Measurements from ENCODE around the gene FGF4.

FGF4 gene

DNA sequence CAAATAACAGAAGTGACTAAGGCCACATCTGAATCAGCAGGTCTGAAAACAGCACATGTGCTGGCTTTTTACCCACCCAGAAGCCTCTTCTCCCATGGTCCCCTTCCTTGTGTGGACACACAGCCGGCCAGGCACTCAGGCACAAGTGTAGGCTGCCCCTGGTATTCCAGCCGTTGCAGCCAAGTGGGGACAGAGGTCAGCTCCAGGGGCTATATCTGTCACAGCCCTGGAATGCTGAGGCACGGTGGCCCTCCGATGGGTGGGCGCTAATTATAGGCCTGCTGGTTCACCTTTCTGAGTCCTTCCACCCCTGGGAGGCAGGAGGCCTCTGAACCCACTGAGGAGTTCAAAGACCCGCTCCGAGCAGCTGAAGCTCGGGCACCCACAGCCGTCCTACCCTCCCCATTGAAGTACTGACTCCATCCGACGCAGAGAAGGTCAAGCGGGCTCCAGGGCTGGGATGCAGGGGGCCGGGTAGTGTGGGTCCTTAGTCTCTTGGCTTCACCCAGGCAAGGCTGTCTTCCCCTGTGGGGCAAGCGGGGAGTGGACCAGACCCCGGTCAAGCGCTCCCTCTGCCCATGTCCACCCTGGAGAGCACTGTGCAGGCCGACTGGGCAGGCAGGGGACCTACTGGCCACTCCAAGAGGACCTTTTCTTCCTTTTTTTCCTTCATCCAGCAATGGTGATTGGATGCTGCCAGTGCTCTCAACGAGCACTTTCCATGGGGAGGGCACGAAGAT lies 29.8 kb upstream of the FGF4 start:
- DNase-seq: no peak

- DNase-seq: no peak
Measured at GRCh38 chr11:69803604-69804218, 28.6 kb upstream of the FGF4 start.

GRCh38 chr11:69803022-69803421 lies 27.9 kb upstream of the FGF4 start:
- DNase-seq: no peak

GRCh38 chr11:69802590-69802989 lies 27.4 kb upstream of the FGF4 start:
- no peak for DNase-seq

- peak; percentile 47 for DNase-seq
Measured at GRCh38 chr11:69801513-69802335, 26.6 kb upstream of the FGF4 start.

DNA sequence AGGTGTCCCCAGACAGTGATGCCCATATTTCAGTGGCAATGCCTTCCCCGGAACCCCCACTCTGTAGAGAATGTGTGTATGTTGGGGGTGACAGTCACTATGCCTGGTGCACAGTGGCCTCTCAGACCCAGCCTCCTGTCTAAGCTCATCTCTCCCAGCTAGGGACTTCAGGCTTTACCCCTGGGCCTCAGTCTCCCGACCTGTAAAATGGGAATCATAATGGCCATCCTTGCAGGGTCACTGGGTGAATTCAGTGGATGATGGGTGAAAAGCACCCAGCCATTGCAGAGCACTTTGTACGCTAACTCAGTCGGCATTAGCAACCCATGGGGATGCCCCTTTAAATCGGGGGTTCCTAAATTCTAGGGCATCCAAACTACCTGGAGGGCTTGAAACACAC lies 25.1 kb upstream of the FGF4 start:
- DNase-seq: no peak

DNA sequence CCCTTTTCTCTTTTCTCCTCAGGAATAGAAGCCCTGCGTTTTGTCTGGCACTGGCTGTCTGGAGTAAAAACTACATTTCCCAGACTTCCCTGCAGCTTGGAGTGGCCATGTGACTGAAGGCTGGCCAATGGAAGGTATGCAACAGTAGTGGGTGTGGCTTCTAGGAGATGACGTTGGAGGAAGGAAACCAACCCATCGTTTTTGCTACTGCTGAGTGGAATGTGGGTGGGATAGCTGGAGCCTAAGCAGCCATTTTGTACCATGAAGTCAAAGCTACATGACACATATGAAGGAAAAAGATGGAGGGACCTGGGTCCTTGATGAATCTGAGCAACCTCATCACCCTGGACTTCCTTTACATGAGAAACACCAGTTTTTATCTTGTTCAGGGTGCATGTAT lies 24.4 kb upstream of the FGF4 start:
- DNase-seq: peak; percentile 53

DNA sequence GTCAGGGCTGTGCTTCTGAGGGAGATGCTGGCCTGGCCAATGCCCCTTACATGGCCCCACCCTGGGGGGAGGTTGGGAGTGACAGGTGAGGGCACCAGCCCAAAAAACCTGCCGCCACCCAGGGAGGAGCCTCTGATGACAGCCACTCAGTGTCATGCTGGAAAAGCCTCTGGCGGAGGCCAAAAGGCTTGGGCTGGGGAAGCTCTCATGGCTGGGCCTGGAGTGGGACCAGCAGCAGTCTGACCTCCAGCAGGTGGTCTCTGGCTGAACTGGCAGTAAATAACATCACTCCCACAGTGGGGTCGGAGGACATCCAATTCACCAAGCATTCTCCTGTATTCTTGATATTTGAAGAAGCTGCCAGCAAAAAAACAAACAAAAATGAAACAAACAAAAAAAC lies 24.0 kb upstream of the FGF4 start:
- DNase-seq: no peak

DNA sequence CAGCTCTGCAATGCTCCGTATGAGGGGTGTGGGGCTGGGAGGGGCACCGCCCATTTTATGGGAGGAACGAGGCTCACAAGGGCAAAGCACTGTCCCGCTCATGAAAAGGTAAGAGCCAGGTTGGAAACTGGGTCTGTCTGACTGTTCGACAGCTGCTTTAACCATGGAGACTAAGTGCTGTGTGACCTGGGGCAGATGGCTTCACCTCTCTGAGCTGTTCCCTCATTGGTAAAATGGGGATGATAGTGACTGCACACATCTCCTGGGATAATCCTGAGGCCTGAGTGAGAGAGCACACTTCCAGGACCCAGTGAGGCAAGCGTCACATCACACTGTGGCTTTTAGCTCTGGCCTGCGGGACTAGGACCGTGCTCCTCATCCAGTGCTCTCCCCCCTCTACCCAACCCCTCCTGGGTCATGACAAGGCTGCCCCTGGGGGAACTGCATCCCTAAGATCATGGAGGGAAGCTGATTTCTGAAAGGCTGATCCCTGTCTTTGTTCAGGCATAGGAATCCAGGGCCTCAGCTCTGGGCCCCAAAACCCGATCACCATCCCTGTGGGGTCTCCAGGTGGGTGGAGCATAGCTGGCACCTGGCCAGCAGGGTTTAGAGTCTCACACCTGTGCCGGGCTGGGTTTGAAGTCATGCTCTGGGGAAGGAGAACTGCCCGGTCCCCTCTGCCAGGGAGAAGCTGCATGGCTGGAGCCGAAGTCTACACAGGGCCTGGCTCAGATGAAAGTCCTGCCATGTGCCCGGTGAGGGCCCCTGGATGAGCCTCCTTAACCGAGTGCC lies 22.8 kb upstream of the FGF4 start:
- no peak for DNase-seq

GRCh38 chr11:69797156-69797555 lies 22.0 kb upstream of the FGF4 start:
- no peak for DNase-seq

GRCh38 chr11:69796063-69796462 lies 20.9 kb upstream of the FGF4 start:
- DNase-seq: no peak

DNA sequence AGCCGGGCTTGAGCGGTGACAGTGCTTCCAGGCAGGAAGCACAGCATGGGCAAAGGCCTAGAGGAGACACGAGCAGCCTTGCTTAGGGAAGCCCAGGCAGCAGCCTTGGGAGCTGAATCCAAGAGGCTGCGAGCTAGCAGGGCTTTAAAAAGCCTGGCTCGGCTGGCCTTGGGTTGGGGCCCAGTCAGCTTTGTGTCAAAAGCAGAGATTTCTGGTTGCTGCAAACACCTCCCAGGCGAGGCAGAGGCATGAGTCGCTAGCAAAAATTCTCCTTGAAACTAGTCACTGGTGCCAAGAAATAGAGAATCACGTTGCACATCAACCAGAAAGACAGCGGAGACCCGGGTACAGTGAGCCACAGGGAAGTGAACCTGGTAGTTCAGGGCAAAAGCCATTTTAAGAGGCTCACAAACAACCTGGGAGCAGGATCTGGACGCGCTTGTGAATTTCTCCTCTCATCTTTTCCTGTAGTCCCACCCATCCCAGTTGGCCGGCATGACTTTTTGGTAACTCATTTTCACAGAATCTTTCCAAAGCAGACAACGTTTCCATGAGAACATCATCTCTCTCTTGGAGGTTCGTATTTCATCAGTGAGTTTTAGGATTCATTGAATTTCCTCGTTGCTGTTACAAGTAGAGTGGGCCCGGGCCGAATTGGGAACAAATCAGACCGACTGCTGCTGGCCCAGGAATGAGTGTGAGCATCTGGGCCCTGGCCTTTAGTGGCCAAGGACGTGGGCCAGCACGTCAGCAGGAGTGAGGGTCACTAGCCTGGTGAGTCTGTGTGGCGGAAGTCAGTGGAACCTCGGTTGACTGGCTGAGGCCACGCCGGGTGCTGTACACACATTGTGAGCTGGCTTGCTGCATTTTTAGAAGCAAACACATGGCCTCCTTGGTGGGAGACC lies 16.4 kb upstream of the FGF4 start:
- no peak for DNase-seq

- no peak for DNase-seq
Measured at GRCh38 chr11:69788956-69789355, 13.8 kb upstream of the FGF4 start.

DNA sequence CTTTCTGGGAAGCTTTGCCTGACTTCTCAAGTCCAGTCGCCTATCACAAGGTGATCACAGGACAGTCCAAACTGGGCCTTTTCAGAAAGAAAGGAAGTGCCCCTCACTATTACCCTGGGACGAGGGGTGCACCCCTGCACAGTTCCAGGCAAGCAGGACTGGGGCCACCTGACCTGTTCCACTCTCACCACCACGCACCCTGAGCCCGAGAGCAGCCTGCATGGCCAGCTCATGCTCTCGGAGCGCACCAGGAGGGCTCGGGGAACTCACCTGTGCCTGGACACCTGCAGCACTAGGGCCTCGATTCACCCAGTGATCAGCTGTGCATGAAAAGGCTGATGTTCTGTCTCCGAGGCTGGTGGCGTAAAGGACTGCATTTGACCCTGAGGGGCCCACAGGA lies 12.8 kb upstream of the FGF4 start:
- DNase-seq: no peak

DNA sequence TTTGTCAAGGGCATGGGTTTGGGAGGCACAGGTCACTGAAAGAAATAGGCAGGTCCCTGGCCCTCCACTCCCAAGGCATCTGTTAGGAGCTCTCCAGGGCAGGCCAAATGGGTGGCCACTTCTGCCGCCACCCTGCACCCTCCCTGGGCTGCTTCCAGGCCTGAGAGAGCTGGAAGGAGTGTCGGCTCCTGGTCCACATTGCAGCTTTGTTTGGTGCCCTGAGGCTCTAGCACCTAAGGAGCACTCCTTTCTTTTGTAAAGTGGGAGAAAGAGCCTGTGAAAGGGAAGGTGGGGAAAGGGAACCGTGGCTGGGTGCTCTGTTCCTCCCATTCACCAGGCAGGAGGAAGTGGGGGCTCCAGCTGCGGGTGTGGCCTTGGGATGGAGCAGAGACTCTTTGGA lies 12.3 kb upstream of the FGF4 start:
- DNase-seq: no peak

DNA sequence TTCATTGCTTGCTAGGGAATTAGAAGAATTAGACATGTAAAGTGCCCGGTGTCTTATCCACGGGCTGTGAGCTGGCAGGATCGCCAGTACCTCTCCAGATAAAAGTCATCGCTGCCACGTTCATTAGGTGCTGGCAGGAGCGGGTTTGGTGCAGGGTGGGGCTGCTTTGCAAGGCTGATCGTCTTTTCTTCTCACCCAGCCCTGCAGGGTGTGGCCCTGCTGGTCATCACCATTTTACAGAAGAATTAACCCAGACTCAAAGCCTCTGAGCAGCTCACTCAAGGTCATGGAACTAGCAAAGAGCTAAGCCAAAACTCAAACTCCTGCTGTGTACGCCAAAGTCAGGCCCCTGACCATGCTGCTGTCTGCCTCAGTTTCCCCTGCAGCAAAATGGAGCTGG lies 6.1 kb upstream of the FGF4 start:
- DNase-seq: no peak

DNA sequence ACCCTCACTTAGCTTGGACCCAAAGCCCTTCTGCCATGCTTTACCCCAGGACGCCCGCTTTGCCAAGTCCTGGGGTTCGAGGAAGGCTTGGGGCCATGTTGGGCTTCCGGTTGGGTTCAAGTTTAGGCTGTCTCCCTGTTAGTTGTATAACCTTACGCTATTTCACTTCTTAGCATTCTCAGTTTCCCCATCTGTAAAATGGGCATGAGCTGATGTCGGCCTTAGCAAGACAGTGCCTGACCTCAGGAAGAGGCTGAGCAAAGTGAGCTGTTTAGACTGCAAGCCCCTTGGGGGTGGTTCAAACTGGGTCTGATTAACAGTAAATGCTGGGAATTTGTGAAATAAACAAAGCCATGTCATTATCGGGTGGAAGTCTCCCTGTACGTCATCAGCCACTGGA lies 3.2 kb upstream of the FGF4 start:
- no peak for DNase-seq

DNA sequence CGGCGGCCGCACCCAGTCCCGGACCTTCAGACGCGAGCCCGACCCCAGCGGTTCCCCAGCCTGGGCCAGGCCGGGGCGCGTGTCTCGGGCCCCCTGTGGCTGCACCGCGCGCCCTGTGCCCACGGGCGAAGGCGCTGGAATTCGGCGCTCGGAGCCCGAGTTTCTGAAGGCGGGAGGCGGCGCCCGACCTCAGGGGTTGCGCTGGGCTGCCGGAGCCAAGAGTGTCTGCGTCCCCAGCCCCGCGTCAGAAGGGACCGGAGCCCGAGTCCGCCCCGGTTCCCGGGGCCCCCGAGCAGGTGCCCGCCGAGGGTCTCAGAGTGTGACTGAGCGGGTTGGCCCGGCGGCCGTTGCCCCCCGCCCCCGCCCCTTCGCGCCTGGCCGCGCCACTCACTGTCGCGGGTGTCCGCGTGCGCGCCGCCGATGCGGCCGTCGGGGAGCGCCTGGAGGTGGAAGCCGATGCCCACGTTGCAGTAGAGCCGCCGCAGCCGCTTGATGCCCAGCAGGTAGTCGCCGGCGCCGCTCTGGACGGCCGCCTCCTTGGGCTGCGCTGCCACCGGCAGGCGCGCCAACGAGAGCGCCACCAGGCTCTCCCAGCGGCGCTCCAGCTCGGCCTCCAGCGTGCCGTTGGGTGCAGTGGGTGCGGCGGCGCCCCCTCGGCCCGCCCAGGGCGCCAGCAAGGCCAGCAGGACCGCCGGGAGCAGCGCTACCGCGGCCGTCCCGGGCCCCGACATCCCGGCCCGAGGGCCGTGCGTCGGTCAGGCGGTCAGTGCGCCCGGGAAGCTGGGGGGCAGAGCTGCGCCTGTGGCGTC lies 583 bp downstream of the FGF4 start:
- DNase-seq: no peak

- DNase-seq: no peak
Measured at GRCh38 chr11:69773626-69774353, 1.4 kb downstream of the FGF4 start.

DNA sequence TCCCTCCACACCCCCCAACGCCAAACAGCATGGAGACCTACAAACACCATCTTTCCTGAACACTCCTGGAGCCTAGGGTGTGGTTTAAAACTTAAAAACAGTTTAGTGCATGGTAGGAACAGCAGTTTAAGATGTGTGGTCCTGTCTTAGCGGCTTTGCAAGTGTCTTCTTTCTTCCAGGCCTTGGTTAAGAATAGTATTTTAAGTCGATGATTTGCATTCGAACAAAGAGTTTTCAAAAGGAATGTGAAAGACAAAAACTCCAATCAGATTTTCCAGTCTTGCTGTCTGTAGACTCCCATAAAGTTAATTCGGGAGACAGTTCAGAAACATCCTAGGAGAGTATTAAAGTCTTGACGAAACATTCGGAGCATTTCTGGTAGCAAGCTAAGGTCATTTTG lies 3.7 kb downstream of the FGF4 start:
- no peak for DNase-seq

GRCh38 chr11:69770540-69770939 lies 4.6 kb downstream of the FGF4 start:
- DNase-seq: no peak

Data from RPMI8226 (cell line).